HG03066 (cell line): Measurements from ENCODE around the gene ZC3H13.

Experiments
- ATAC-seq: cut with Tn5 transposase; IDR thresholded peaks from one replicate; pipeline ENCODE4 v1.9.1; 2021; ENCODE audit warnings: low read depth; ENCODE audit not compliant: unreplicated experiment

ZC3H13 gene

DNA sequence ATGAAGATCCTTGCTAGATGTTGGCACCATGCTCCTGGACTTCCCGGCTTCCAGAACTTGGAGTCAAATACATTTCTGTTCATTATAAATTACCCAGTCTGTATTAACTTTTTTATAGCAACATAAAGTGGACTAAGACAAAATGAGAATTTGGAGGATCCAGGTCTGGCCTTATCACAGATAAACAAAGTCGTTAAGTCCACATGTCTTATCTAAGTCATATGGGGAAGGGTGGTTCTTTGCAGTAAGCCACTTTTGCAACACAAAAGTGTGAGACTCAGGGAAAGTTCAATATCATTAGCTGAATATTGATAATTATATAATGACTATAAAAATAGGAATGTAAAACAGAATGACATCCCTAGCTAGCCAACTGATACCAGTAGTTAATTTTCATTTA lies 109.4 kb downstream of the ZC3H13 start:
- no peak for ATAC-seq

DNA sequence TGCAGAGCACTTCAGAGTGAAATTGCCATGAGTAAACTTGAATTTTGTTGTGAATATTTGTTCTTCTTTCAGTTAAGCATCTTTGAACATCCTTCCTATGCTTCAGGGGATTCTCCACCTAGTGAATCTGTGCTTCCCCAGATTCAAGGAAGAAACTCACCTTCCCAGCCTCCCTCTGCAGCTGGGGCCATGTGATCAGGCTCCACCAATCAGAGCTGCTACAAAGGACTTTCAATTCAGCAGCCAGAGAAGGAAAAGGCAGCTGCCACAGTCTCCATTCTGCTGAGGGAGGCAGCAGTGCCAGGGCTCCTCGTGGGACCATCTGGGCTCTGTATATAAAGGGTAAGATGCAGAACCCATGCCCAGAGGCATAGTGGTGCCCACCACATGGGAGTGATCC lies 111.3 kb downstream of the ZC3H13 start:
- ATAC-seq, result no peak

DNA sequence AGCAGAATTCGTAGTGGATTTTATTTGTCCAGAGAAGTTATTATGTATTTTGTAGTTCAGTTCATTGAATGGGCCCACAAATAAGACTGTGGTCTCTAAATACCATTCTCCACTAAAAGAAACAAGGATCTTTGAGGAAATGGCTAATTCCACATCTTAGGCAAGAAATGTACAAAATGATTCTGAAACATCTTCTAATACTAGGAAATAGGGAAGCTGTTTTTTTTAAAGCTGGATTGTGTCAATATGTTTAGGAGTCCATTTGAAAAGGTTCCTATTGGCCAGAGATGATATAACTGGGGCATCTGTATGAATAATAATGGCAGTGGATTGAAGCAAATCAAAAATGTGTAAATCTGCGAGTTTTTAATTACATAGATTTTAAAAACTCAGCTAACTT lies 112.5 kb downstream of the ZC3H13 start:
- no peak for ATAC-seq

DNA sequence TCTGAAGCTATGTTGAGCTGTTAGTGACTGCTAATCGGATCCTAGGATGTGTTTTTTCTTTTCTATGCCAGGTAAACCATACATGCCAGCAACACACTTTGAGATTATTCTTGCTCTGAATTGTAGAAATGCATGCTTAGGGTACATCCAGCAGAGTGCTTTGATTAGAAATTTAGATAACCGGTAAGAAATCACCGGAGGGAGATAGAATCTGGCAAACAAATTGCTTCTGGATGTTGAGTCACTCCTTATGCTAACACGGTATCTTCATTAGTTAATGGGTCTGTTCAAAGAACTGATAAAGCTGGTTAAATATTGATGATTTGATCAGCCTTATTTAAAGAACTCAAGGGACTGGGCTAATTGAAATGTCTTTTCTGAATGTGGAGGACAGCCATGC lies 115.9 kb downstream of the ZC3H13 start:
- ATAC-seq, result no peak

DNA sequence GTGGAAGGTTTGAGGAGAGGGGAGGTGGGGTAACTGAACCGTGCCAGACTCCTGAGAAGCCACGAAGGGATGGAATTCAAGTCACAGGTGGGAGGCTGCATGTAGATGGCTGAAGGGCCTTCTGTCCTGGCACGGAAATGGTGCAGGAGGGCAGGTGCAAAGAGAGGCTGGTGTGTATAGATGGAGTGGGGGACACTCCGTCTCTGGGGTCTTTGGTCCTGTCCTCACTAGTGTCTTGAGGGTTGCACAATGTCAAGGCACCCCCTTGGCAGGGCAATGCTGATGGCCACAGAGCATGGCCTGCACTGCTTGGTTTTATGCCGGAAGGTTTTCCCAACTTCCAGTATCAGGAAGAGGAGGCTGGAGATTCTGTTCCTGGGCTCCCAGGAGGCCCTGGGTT lies 118.3 kb downstream of the ZC3H13 start:
- no peak for ATAC-seq

DNA sequence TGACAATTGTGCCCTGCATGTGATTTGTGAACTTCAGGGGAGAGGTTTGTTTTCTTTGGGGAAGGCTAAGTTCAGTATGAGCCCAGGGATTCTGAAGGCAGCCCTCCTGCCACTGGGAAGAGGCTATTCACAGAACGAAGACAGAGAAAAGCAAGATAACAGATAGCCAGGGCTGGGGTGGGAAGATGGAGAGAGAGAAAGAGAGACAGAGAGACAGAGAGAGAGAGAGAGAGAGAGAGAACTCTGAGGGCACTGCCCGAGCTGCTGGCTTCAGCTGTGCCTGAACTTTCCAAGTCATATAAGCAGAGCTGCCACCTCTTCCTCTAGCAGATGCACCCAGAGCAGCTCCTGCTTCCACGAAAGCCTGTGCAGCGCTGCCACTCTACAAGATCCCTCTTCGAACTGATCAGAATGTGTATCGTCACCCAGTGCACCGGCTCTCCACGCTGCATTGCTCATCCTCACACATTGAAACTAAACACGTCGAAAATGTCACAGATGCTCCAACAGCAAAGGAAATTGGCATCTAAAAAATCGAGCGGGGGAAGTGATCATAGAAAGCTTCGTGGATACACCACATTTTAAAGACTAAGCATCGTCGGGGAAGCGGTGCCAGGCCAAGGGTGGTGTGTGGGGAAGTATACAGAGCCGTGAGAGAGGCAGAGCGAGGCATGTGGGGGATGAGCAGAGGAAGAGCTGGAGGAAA lies 119.2 kb downstream of the ZC3H13 start:
- no peak for ATAC-seq

DNA sequence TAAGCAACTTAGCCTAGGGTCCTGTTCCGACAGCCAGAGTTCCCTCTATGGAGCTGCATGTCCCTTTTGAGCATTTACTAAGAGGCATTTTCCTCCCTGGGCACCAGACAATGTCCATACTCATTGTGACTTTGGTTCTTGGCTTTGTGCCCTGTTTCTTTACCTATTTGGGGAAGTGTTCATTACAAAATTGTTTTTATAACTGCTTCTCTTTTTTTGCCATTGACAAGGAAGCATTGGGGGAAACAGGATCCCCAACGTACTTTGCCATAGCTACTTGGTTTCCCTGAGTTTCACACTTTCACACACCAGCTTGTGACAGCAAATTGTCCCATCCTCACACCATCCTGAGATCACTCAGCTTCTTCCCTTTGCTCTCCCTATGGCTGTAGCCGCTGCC lies 119.9 kb downstream of the ZC3H13 start:
- ATAC-seq, result no peak

DNA sequence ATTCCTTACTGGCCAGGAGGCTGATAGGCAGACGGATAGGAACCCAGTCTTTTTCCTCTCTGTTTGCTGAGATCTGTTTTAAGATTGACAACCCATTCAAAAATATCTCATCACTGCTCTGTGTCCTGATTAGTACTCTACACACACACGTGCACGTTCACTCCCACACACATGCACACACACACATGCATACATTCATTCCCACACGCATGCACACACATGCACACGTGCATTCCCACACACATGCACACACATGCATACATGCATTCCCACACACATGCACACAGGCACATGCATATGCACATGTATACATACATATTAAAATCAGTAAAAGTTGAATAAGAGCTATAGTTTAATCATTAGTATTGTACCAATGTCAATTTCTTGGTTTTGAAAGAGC lies 120.4 kb downstream of the ZC3H13 start:
- no peak for ATAC-seq

DNA sequence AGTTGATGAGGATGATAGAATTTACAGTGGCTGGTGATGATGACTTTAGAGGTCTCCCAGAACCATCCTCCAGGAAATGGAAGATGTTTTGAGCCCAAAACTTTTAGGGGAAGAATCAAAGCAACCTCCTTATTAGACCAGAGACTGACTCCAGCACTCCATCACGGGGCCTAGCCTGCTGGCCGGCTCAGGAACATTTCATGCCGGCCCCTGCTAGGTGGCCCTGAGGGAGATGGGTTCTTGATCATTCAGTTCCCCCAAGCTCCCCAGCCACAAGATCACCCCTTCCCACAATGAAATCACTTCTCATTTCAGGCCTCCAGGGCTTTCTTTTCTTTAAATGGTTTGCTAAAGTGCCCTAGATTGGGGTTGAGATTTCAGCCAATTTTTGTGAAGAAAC lies 121.3 kb downstream of the ZC3H13 start:
- no peak for ATAC-seq

DNA sequence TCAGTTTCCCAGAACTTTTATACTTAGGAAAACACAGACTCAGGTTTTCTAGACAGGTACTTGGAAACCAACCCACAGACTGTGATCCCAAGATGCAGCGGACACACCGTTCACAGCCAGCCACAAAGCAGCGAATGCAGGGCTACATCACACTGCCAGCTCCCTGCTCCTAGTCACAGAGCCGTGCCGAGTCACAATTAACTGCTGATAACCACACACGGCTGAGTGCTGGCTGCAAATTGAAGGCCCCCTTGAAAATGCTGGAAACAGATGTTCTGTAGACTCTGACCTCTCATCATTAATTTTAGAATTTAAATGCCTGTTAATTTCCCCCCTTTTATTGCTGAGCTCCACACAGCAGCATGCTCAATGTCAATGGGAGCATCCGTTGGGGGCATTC lies 122.4 kb downstream of the ZC3H13 start:
- ATAC-seq, result no peak

DNA sequence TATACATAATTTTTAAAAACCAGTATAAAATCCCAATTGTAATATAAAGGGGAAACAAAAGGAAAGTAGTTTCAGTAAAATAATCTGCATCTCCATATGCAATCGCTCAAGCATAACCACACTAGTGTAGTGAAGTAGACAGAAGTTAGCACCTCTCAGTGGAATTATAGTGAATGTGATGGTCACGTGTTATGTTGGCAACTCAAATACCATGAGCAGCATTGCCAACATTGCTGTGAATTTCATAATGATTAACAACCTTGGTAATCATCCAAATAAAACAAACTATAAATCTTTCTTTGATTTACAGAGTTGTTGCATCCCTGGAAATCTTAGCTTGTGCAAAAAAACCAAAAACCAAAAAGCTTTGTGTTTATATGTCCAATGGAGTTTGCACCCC lies 123.7 kb downstream of the ZC3H13 start:
- ATAC-seq, result no peak

DNA sequence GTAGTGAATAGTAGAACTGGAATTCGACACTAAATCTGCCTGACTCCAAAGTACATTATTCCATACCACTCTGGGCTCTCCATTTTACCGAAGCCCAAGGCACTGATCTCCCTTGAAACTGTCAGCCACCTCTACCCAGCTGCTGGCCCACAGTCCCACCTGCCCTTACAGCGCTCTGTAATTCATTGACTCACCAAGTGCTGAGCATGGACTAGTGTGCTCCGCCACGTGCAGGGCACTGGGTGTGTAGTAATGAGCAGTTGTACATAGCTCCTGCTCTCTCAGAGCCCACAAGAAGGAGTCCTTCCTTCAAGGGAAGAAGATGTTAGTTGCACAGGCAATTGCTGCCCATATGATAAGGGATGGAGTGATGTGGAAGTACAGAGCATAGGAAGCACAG lies 124.4 kb downstream of the ZC3H13 start:
- no peak for ATAC-seq

DNA sequence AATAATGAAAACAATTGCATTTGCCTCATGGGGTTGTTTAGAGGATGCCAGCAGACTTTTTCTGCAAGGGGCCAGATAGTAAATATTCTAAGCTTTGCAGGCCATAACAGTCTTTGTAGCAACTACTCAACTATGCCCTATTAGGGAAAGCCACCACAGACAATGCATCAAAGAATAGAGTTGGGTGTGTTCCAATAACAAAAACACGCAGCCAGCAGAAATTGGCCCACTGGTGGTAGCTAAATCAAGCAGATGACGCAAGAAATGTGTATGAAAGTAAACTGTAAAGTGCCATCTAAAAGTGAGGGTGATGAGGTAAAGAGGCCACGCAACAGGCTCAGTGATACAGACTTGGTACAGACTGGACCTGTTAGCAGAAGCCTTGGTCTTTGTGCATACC lies 125.8 kb downstream of the ZC3H13 start:
- ATAC-seq, result no peak

DNA sequence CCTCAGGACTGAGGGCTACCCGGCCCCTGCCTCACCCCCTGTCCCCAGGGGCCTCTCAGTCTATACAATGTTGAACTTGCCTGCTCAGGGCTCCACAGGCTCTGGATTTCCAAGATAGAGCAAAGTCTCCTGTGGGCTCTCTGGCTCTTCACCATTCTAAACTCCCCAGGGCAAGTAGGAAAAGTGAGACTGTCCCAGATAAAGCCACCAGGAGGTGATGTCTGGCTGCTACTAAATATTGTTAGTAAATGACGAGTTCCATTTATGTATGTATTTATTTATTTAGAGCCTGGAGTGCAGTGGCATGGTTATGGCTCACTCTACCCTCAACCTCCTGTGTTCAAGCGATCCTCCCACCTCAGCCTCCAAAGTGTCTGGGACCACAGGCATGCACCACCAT lies 127.4 kb downstream of the ZC3H13 start:
- ATAC-seq, result no peak

DNA sequence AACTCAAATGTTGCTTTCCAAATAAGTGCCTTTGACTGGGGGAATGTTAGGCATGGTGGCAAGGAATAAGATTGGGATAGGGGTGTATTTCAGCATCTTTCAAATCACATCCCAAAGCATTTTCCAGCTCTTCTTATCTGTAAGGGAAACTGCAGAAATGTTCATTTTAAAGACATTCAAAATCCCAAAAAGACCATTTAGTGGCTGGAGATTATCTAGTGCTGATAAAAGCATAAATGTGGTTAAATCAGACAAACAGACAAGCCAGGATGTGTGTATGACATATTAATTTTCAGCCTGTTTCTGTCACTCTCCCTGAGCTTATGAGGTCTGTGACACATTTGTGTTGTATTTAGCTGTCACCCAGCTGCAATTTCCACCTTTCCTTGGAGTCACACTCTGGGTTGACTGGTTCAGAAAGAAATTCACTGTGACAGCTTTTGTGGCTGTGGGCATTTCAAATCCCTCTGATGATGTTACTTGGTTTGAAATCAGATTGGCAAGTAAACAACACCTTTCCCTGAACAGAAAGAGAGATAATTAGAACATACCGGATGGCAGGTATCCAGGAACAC lies 131.3 kb downstream of the ZC3H13 start:
- ATAC-seq, result no peak

DNA sequence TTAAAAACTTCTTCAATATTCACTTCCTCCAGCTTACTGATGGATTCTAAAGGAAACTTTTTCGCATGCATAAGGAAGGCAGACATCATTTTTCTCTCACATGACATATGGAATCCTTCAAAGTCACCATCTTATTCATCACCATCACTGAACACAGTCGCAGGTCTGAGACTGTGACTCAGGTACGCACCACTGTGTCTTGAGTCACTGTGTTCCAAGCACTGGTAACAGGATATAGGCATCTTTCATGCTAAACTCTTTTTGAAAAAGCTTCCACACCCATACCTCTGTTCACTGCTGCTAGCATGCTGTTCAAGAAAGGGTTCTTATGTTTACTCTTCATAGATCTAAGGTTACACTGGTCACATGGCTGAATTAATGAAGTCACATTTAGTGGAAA lies 133.9 kb downstream of the ZC3H13 start:
- ATAC-seq, result no peak

DNA sequence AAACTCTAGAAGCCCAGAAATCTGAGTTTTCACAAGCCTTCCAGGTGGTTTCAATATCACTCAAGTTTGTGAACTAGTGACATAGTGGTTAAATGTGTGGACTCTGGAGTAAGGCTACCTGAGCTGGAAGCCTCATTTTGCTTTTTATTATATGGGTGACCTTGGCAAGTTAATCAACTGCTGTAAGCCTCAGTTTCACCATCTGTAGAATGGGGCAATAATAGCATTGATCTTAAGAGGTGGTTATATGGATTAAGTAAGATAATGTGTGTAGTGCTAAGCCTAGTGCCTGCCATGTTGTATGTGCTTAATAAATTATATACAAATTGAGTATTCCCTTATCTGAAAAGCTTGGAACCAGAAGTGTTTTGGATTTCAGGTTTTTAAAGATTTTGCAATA lies 135.5 kb downstream of the ZC3H13 start:
- ATAC-seq, result no peak

DNA sequence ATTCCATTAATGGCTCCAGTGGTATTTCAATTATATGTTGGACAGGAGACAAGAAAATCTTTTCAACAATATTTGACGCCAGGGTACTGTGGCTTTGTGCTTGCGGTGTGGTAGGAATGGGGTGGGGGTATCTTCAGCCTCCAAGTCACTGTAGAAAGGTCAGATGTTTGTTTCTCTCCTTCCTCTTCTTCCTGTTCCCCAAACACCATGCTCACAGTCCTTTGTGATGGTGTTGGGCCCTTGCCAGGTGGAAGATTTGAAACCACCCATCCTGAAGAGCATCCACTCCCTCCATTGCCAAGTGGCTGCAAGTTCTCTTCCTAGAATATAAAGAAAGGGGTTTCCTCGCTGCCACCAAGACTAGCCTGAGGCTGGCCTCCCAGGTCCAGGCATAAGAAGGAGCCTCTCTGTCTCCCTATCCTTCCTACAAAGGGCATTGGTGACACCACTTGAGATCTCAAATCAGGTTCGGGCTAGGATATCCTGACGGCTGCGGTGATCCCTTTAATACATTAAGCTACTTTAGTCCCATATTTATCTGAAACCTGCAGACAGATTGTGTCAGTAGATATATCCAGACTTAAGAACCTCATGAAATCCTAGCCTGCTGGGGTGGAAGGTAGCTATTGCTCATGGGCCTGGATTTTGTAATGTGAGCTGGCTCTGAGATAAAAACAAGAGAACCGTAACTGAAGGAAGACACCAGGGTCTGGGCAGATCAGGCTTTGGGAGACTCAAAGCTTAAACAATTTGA lies 136.7 kb downstream of the ZC3H13 start:
- no peak for ATAC-seq

DNA sequence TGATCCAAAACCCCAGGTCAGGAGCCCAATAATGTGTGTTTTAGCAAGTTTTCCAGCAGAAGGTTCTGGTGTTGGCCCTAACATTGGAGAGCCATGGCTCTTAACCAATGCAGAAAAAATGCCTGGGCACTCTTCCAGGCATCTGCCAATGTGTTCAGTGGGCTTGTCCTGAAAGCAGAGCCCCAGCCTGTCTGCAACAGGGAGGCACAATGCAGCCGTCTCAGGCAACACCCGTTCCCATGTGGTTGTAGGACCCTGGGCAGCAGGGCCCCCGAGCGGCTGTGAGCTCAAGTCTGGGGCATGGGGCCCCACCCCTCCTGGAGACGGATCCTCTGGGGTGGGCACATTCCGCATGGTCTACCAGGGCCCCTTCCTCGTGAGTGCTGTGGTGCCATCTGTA lies 142.9 kb downstream of the ZC3H13 start:
- ATAC-seq, result no peak

DNA sequence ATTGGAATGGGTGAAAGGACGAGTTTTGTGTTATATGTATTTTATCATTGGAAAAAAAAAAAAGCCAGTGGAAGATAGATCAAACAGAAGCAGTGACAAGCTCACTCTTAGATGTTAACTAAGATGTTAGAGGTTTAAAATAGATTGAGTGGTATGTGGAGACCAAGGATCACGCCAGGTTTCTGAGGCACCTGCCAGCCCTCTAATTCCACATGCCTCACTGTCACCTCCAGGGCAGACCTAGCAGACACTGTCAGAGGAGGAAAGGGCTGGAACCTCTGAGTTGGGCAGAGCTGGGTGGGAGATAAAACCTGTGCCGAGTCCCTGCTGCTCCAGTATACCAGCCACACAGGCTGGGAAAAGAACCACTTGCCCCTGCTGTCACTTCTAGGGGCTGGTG lies 143.5 kb downstream of the ZC3H13 start:
- no peak for ATAC-seq

DNA sequence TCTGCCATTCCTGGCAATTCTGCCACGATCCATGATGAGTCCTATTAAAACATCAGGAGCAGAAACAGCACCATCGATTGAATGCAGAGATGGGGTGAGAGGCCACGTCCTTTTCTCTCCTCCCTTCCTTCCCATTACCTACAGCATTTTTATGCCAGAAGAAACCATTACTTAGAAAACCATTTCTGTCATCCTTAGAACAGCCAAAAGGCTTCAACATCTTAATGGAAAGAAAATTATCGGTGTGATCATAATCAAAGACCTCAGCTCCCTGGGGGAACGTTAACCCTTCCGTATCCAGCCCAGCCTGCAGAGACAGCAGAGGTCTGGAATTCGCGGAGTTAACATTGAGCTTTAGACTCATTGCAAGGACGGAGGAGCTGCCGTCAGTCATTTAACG lies 145.0 kb downstream of the ZC3H13 start:
- no peak for ATAC-seq
